Measurements from ENCODE around the gene SPSB1. TPM values are rescaled to one million over a fixed set of nuclear protein-coding genes. Genes with fewer than 3 reads are reported as not detected.

SPSB1 gene
- total RNA-seq, 1 donor from 2014 or later, result 20.8 TPM

GRCh38 chr1:9371391-9371935 lies 78.8 kb downstream of the SPSB1 start:
- no peak overlapping the region for H3K4me3 ChIP-seq (ENCODE audit: low read depth, low read length)
- peak; percentile 2 for DNase-seq (ENCODE audit: low read depth)

GRCh38 chr1:9371951-9372350 lies 79.3 kb downstream of the SPSB1 start:
- no peak for TF ChIP-seq CTCF (conservative IDR thresholded peaks at IDR 0.05; ENCODE audit: low read depth, low read length)
- no peak for DNase-seq (ENCODE audit: low read depth)
- no peak overlapping the region for H3K4me3 ChIP-seq (ENCODE audit: low read depth, low read length)

More at GRCh38 chr1:9371391-9371935, 78.8 kb downstream of the SPSB1 start:
- TF ChIP-seq CTCF (conservative IDR thresholded peaks at IDR 0.05; ENCODE audit: low read depth, low read length), result no peak

- no peak for DNase-seq (ENCODE audit: low read depth)
- H3K4me3 ChIP-seq (ENCODE audit: low read depth, low read length), result no peak overlapping the region
- TF ChIP-seq CTCF (conservative IDR thresholded peaks at IDR 0.05; ENCODE audit: low read depth, low read length), result no peak
Measured at GRCh38 chr1:9373619-9374018, 80.9 kb downstream of the SPSB1 start.

- no peak for TF ChIP-seq CTCF (conservative IDR thresholded peaks at IDR 0.05; ENCODE audit: low read depth, low read length)
- no peak for DNase-seq (ENCODE audit: low read depth)
- H3K4me3 ChIP-seq (ENCODE audit: low read depth, low read length), result no peak overlapping the region
Measured at GRCh38 chr1:9374748-9375341, 82.2 kb downstream of the SPSB1 start.

GRCh38 chr1:9375912-9376311 lies 83.2 kb downstream of the SPSB1 start:
- no peak for TF ChIP-seq CTCF (conservative IDR thresholded peaks at IDR 0.05; ENCODE audit: low read depth, low read length)
- no peak overlapping the region for H3K4me3 ChIP-seq (ENCODE audit: low read depth, low read length)
- DNase-seq (ENCODE audit: low read depth), result no peak

GRCh38 chr1:9376430-9376829 lies 83.7 kb downstream of the SPSB1 start:
- H3K4me3 ChIP-seq (ENCODE audit: low read depth, low read length), result no peak overlapping the region
- no peak for TF ChIP-seq CTCF (conservative IDR thresholded peaks at IDR 0.05; ENCODE audit: low read depth, low read length)
- no peak for DNase-seq (ENCODE audit: low read depth)

- no peak for TF ChIP-seq CTCF (conservative IDR thresholded peaks at IDR 0.05; ENCODE audit: low read depth, low read length)
- no peak for DNase-seq (ENCODE audit: low read depth)
- H3K4me3 ChIP-seq (ENCODE audit: low read depth, low read length), result no peak overlapping the region
Measured at GRCh38 chr1:9376886-9377333, 84.2 kb downstream of the SPSB1 start.

Data from epithelial cell of proximal tubule (primary cell).